K562 (cell line): ENCODE data around the gene DYRK4. TPM values are rescaled to one million over a fixed set of nuclear protein-coding genes. Genes with fewer than 3 reads are reported as not detected.

Experiments used
- ATAC-seq: fragments of 200-7000 bp; cut with Tn5 transposase; 3 replicates; pipeline ENCODE4 v1.9.1; 2020; ENCODE audit warnings: moderate library complexity
- BruUV-seq: library from RNA; stranded (reverse); fragments of 400-500 nt; replicated peaks from 2 replicates; lab custom pipeline; 2021; lab: Mats Ljungman, UMichigan
- CTCF ChIA-PET: fragments of 300-600 bp; formaldehyde crosslinking; extraction: SDS; loops from one replicate; lab custom pipeline; 2021; ENCODE audit warnings: low intra/inter-chr PET ratio; lab: Yijun Ruan, JAX
- POLR2A ChIA-PET: fragments of 300-600, 350-650 bp; sonication (Branson Sonifier 250); formaldehyde crosslinking; extraction: SDS; loops from one replicate; lab custom pipeline; 2021; ENCODE audit warnings: antibody characterized with exemption, inconsistent platforms; lab: Yijun Ruan, JAX
- DNase-seq, 4 experiments: peaks; one replicate each; pipeline versions ENCODE4 v3.0.0 to v3.0.0-alpha.2; 2011 to 2018; ENCODE audit warnings: low spot score in 3 of 4, mixed read lengths in 3 of 4; ENCODE audit errors: extremely low read depth in 1 of 4
- FAIRE-seq: peaks from 2 replicates; lab custom pipeline; 2011; peaks lifted over from hg19 to GRCh38; lab: Jason Lieb, UNC
- H2AFZ ChIP-seq: 2 replicates; pipeline ENCODE4 v1.6.0; 2011; ENCODE audit warnings: low read depth, low read length, control low read depth, inconsistent platforms
- H3K27ac ChIP-seq: fragments of 200-600 bp; 3 replicates; pipeline ENCODE4 v1.8.0; 2011; ENCODE audit warnings: low read depth, mild to moderate bottlenecking, control low read depth, inconsistent platforms, low read length, moderate library complexity, mixed read lengths; ENCODE audit errors: extremely low read depth
- H3K27me3 ChIP-seq, 2 experiments: fragments of 300-600 bp in 1 of 2; 2 replicates in 1 of 2; 3 replicates in 1 of 2; pipeline versions ENCODE4 v1.6.0 to v1.8.0; 2011; ENCODE audit warnings: inconsistent platforms in 2 of 2, low read length in 2 of 2, mild to moderate bottlenecking in 1 of 2, mixed read lengths in 1 of 2, moderate library complexity in 1 of 2; ENCODE audit not compliant: control insufficient read depth in 2 of 2, insufficient read depth in 2 of 2
- H3K36me3 ChIP-seq: fragments of 300-600 bp; 3 replicates; pipeline ENCODE4 v1.8.0; 2011; ENCODE audit warnings: mild to moderate bottlenecking, low read length, inconsistent platforms; ENCODE audit not compliant: control insufficient read depth, insufficient read depth
- H3K4me1 ChIP-seq, 2 experiments: fragments of 200-600 bp in 1 of 2; replicated peaks in 1 of 2; 2 replicates in 1 of 2; 3 replicates in 1 of 2; pipeline versions ENCODE4 v1.5.1 to v1.8.0; 2011; ENCODE audit warnings: inconsistent platforms in 2 of 2, low read length in 2 of 2, mild to moderate bottlenecking in 1 of 2, mixed read lengths in 1 of 2, moderate library complexity in 1 of 2; ENCODE audit not compliant: control insufficient read depth in 2 of 2, insufficient read depth in 2 of 2
- H3K4me2 ChIP-seq: 2 replicates; pipeline ENCODE4 v1.6.1; 2011; ENCODE audit warnings: low read length, control low read depth, inconsistent platforms, mixed read lengths; ENCODE audit not compliant: insufficient read depth
- H3K4me3 ChIP-seq: fragments of 200-600 bp; sonication (generic), shearing (Covaris generic); 2 replicates; pipeline ENCODE4 v1.5.1; 2016; ENCODE audit warnings: control low read depth, inconsistent platforms
- H3K79me2 ChIP-seq: fragments of 200-600 bp; 3 replicates; pipeline ENCODE4 v1.8.0; 2011; ENCODE audit warnings: low read length, inconsistent platforms; ENCODE audit not compliant: control insufficient read depth, insufficient read depth
- H3K9ac ChIP-seq, 2 experiments: 2 replicates each; pipeline versions ENCODE4 v1.6.0 to v1.6.1; 2011; ENCODE audit warnings: low read depth in 2 of 2, low read length in 2 of 2, control low read depth in 1 of 2, inconsistent platforms in 1 of 2, mild to moderate bottlenecking in 1 of 2, mixed read lengths in 1 of 2; ENCODE audit not compliant: insufficient read depth in 1 of 2
- H3K9me1 ChIP-seq: one replicate; pipeline ENCODE4 v1.6.0; 2011; ENCODE audit warnings: inconsistent platforms, mild to moderate bottlenecking, low read length, moderate library complexity; ENCODE audit not compliant: control insufficient read depth, insufficient read depth
- H3K9me3 ChIP-seq: replicated peaks from 2 replicates; pipeline ENCODE4 v1.5.1; 2011; ENCODE audit warnings: low read depth, low read length, inconsistent platforms; ENCODE audit not compliant: control insufficient read depth, insufficient read depth
- H4K20me1 ChIP-seq: replicated peaks from 2 replicates; pipeline ENCODE4 v1.6.1; 2011; ENCODE audit warnings: low read length, inconsistent platforms, mixed read lengths; ENCODE audit not compliant: control insufficient read depth, insufficient read depth
- ETV5 ChIP-seq: sonication (generic); formaldehyde crosslinking; IDR thresholded peaks from 2 replicates; pipeline ENCODE4 v1.4.0; 2020; ENCODE audit warnings: low read depth, mild to moderate bottlenecking, missing genetic modification reagents
- HMGN3 ChIP-seq: IDR thresholded peaks from 2 replicates; pipeline ENCODE4 v1.6.1; 2011; ENCODE audit warnings: borderline replicate concordance, low read depth, mild to moderate bottlenecking, mixed read lengths, low read length; ENCODE audit not compliant: insufficient read length; ENCODE audit errors: extremely low read depth
- KDM4B ChIP-seq, 2 experiments: fragments of 450-650 bp in 1 of 2; sonication (generic) in 1 of 2; IDR thresholded peaks; 2 replicates each; pipeline ENCODE4 v1.6.1; 2016 to 2017; ENCODE audit warnings: borderline replicate concordance in 2 of 2, antibody characterized with exemption in 1 of 2, low read depth in 1 of 2, mild to moderate bottlenecking in 1 of 2
- KLF6 ChIP-seq: fragments of 250-450 bp; sonication (Bioruptor Pico); IDR thresholded peaks from 2 replicates; pipeline ENCODE4 v1.4.0; 2020; ENCODE audit warnings: mild to moderate bottlenecking, moderate library complexity, borderline replicate concordance
- NR2F6 ChIP-seq: fragments of 450-650 bp; formaldehyde crosslinking; IDR thresholded peaks from 2 replicates; pipeline ENCODE4 v1.4.0; 2020; ENCODE audit warnings: mild to moderate bottlenecking
- POLR2AphosphoS2 ChIP-seq: IDR thresholded peaks from 2 replicates; pipeline ENCODE4 v1.6.1; 2012; ENCODE audit warnings: low read length, improper control_type of control experiment
- POLR2AphosphoS5 ChIP-seq: IDR thresholded peaks from 2 replicates; pipeline ENCODE4 v1.6.1; 2011; ENCODE audit warnings: mild to moderate bottlenecking, low read depth, low read length, moderate library complexity; ENCODE audit not compliant: control insufficient read depth, insufficient read depth
- POU5F1 ChIP-seq: fragments of 150-350 bp; IDR thresholded peaks from 2 replicates; pipeline ENCODE4 v1.6.1; 2014; ENCODE audit warnings: borderline replicate concordance, low read length, low read depth, mild to moderate bottlenecking; ENCODE audit not compliant: partially characterized antibody
- RAD21 ChIP-seq, 2 experiments: fragments of 250-450 bp in 1 of 2; fragments of 450-650 bp in 1 of 2; sonication (Bioruptor Pico) in 1 of 2; formaldehyde crosslinking in 1 of 2; IDR thresholded peaks in 1 of 2; conservative IDR thresholded peaks in 1 of 2; 2 replicates each; pipeline versions ENCODE4 v1.4.0 to v1.8.0; 2020 to 2022; ENCODE audit warnings: mild to moderate bottlenecking in 2 of 2, moderate library complexity in 1 of 2
- RBM39 ChIP-seq: fragments of 200-400 bp; formaldehyde crosslinking; optimal IDR thresholded peaks from 2 replicates; pipeline ENCODE3; 2018; ENCODE audit warnings: low read depth, low read length
- SNIP1 ChIP-seq: fragments of 450-650 bp; IDR thresholded peaks from 2 replicates; pipeline ENCODE4 v1.7.1; 2017; ENCODE audit warnings: low read depth, mild to moderate bottlenecking
- TEAD2 ChIP-seq: fragments of 450-650 bp; IDR thresholded peaks from 2 replicates; pipeline ENCODE4 v1.6.1; 2016; ENCODE audit warnings: missing genetic modification characterization, control low read depth, missing compliant biosample characterization
- ZFX ChIP-seq: sonication (generic); formaldehyde crosslinking; IDR thresholded peaks from 2 replicates; pipeline ENCODE4 v1.8.0; 2022; ENCODE audit warnings: mild to moderate bottlenecking, missing genetic modification reagents, moderate library complexity
- ZNF239 ChIP-seq: fragments of 250-450 bp; sonication (Bioruptor Pico); IDR thresholded peaks from 2 replicates; pipeline ENCODE4 v1.4.0; 2020; ENCODE audit warnings: mild to moderate bottlenecking
- ZNF444 ChIP-seq: fragments of 250-450 bp; sonication (Bioruptor Pico); IDR thresholded peaks from 2 replicates; pipeline ENCODE4 v1.4.0; 2020; ENCODE audit warnings: mild to moderate bottlenecking, moderate library complexity
- ZSCAN32 ChIP-seq: fragments of 450-650 bp; formaldehyde crosslinking; IDR thresholded peaks from 2 replicates; pipeline ENCODE4 v1.4.0; 2020; ENCODE audit warnings: mild to moderate bottlenecking, moderate library complexity
- WGBS: fragments of 100-300 bp; shearing (Covaris generic); methylation state at CpG from one replicate; pipeline ENCODE4 v1.1.6; 2016; ENCODE audit warnings: low coverage, mixed read lengths; ENCODE audit not compliant: insufficient coverage; ENCODE audit errors: missing lambda C conversion rate; 5-methylcytosine and 5-hydroxymethylcytosine counted together
- in situ Hi-C: fragments of 300-500 bp; cut with MboI; formaldehyde crosslinking; loops from 4 replicates; pipeline ENCODE4 v1.15.0; 2018; ENCODE audit warnings: inconsistent platforms, mixed read lengths
- intact Hi-C: fragments of 100-400 bp; cut with micrococcal nuclease; formaldehyde crosslinking; loops from 2 replicates; pipeline ENCODE4 v1.14.2; 2022
- polyA plus RNA-seq, 8 experiments: library from polyadenylated mRNA; depleted of rRNA in 4 of 8; stranded (reverse) in 5 of 8; unstranded in 3 of 8; fragments of >200 nt; fragmentation: Nextera tagmentation in 2 of 8; fragmentation: Illumina TruSeq in 1 of 8; extraction: Ambion mirVana in 2 of 8; extraction: Trizol in 1 of 8; gene quantifications; 2 replicates each; pipeline versions ENCODE4 v1.2.1 to v1.2.3, GENCODE V29; 2011 to 2014; ENCODE audit warnings: inconsistent platforms in 1 of 8, missing spikeins in 1 of 8
- total RNA-seq, 7 experiments: library from RNA; depleted of rRNA in 6 of 7; stranded (reverse); fragments of >200 nt in 6 of 7; fragmentation: Illumina TruSeq in 2 of 7; extraction: Trizol in 2 of 7; gene quantifications; 2 replicates each; pipeline versions ENCODE4 v1.2.1 to v1.2.3, GENCODE V29; 2011 to 2021; ENCODE audit warnings: low replicate concordance in 1 of 7

The DYRK4 gene
- total and polyA plus RNA-seq, 9 of the 15 experiments (the other 6 are each of a cell fraction or from before 2014, with no cell fraction given) = 13.4 to 37.4 (median 22.2) TPM

DNA sequence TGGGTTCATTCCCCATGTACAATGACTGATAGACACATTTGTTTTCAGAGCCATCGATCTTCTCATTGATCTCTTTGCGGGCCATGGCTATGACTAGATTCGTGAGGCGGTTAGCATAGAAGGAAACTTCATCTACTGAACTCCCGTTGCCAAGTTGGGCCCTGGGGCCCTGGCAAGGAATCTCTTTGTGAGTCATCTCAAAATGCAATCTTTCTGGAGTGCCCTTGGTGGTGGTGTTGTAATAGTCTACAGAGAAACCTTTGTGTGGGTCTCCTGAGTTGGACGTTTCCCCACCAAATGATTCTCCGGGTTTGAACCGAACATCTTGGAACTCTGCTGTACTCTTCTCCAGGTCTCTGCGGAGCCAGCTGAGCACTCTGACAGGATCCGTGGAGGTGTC, 66.4 kb downstream of the DYRK4 start:
- Histone ChIP-seq H3K4me3 (no peak overlapping the region), H3K79me2 (no peaks in the 10 kb centered on the region), H4K20me1 (no peaks in the 10 kb centered on the region), H3K27me3 (peaks cover 2 to 20% of the 10 kb centered on the region in 2 experiments; a peak in 4 of 5 replicates)
- intact Hi-C loops (no loop called here), in situ Hi-C loops (no loop called here)
- POLR2A ChIA-PET = interaction anchor here (0.5 kb wide), 1 partner anchor 915 kb away, joined by 3 read pairs; no protein-coding TSS in a partner anchor
- DNase-seq = no peak
- 3% methylated on average over 9 of the region's 10 CpGs for WGBS
- TF ChIP-seq ETV5 (CRISPR knock-in tag) (no peak), RBM39 (no peak), ZSCAN32 (CRISPR knock-in tag) (no peak), ZNF239 (CRISPR knock-in tag) (no peak), POLR2AphosphoS5 (no peak), KLF6 (CRISPR knock-in tag) (no peak)
- TF ChIP-seq, all 486 proteins: peak for 0
- Histone ChIP-seq H3K9me1 (no peaks in the 10 kb centered on the region), H3K9me3 (no peaks in the 10 kb centered on the region), H3K9ac (no peak overlapping the region), H3K4me1 (no peaks in the 10 kb centered on the region), H3K36me3 (no peaks in the 10 kb centered on the region), H3K4me2 (no peak overlapping the region), H3K27ac (no peak overlapping the region), H2AFZ (no peak overlapping the region)
- no peak for ATAC-seq
- BruUV-seq = no TSS peak
- CTCF ChIA-PET = no interaction called here
- FAIRE-seq = no peak

GRCh38 chr12:4630262-4630661, 68.3 kb downstream of the DYRK4 start:
- H3K4me3 ChIP-seq = no peak overlapping the region
- no peaks in the 10 kb centered on the region for H4K20me1 ChIP-seq
- no peak for FAIRE-seq
- H3K27ac ChIP-seq = no peak overlapping the region
- in situ Hi-C loops = no loop called here
- H3K79me2 ChIP-seq = no peaks in the 10 kb centered on the region
- peaks cover 2 to 20% of the 10 kb centered on the region in 2 experiments; a peak in 4 of 5 replicates for H3K27me3 ChIP-seq
- H3K9ac ChIP-seq = no peak overlapping the region
- POLR2A ChIA-PET = no interaction called here
- CTCF ChIA-PET = no interaction called here
- no peaks in the 10 kb centered on the region for H3K9me1 ChIP-seq
- 0% methylated on average over 5 of the region's 5 CpGs for WGBS
- no peaks in the 10 kb centered on the region for H3K36me3 ChIP-seq
- BruUV-seq = no TSS peak
- DNase-seq = no peak
- ATAC-seq = no peak
- no peaks in the 10 kb centered on the region for H3K9me3 ChIP-seq
- H2AFZ ChIP-seq = no peak overlapping the region
- H3K4me1 ChIP-seq = no peaks in the 10 kb centered on the region
- intact Hi-C loops = no loop called here
- H3K4me2 ChIP-seq = no peak overlapping the region
- TF ChIP-seq NR2F6 (CRISPR knock-in tag) (no peak), ZFX (CRISPR knock-in tag) (no peak), HMGN3 (no peak), POU5F1 (no peak), RAD21 (CRISPR knock-in tag; conservative IDR thresholded peaks at IDR 0.05 in 1 of 2, IDR thresholded peaks at IDR 0.05 in 1 of 2) (no peak), SNIP1 (no peak), KDM4B (IDR thresholded peaks at IDR 0.05; ENCODE audit: borderline replicate concordance in 2 of 2, low read depth in 1 of 2) (no peak), TEAD2 (tag) (no peak), POLR2AphosphoS2 (no peak), ZNF444 (no peak)
